BE2C (cell line): ENCODE measurements around the gene CLN6.
"Not testable (repeated sequence)": the region's sequence is repeated elsewhere in the genome, so short reads cannot be mapped to it uniquely, and the experiment has no call there.

Experiments used
- DNase-seq: peaks from one replicate; pipeline ENCODE4 v3.0.0-alpha.2; 2020
- H3K27me3 ChIP-seq: fragments of 250-450 bp; sonication (Bioruptor Pico); 2 replicates; pipeline ENCODE4 v1.5.1; 2020; ENCODE audit warnings: mild to moderate bottlenecking
- H3K36me3 ChIP-seq: fragments of 250-450 bp; sonication (Bioruptor Pico); 2 replicates; pipeline ENCODE4 v1.5.1; 2020; ENCODE audit warnings: mild to moderate bottlenecking
- H3K4me1 ChIP-seq: fragments of 250-450 bp; sonication (Bioruptor Pico); 2 replicates; pipeline ENCODE4 v1.5.1; 2020
- H3K4me3 ChIP-seq: 2 replicates; pipeline ENCODE4 v1.5.1; 2011; ENCODE audit warnings: low read depth, low read length
- H3K9me3 ChIP-seq: fragments of 250-450 bp; sonication (Bioruptor Pico); 2 replicates; pipeline ENCODE4 v1.5.1; 2020
- TF ChIP-seq, protein P1 (sequence below): IDR thresholded peaks from 2 replicates; pipeline ENCODE4 v1.5.1; 2012; ENCODE audit warnings: mild to moderate bottlenecking, low read depth, low read length

The CLN6 gene

DNA sequence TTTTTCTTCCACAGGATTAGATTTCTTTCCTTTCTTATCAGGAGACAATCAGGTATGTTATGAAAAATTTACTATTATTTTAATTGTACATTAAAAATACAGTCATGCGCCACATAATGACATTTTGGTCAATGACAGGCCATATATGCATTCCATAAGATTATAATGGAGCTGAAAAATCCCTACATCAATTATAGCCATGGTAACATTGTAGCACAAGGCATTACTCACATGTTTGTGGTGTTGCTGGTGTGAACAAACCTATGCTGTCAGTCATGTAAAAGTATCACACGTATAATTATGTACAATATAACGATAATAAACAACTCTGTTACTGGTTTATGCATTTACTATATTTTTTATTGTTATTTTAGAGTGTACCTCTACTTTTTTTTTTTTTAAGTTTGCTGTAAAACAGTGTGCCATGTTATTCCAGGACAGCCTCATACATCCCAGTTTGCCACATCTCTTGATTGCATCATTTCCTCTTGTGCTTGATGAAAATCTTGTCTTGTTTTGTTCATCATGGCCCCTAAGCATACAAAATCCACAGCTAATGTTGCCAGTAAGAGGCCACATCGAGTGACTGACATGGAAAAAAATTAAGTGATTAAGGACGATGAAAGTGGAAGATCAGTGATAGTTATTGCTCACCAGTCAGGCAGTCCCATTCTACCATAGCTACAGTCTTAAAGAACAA, 45.8 kb downstream of the CLN6 start:
- Histone ChIP-seq H3K9me3 (no peaks in the 10 kb centered on the region), H3K4me3 (no peak overlapping the region), H3K36me3 (peaks cover 22% of the 10 kb centered on the region), H3K27me3 (no peaks in the 10 kb centered on the region), H3K4me1 (peaks cover 30% of the 10 kb centered on the region)
- TF ChIP-seq, protein P1, sequence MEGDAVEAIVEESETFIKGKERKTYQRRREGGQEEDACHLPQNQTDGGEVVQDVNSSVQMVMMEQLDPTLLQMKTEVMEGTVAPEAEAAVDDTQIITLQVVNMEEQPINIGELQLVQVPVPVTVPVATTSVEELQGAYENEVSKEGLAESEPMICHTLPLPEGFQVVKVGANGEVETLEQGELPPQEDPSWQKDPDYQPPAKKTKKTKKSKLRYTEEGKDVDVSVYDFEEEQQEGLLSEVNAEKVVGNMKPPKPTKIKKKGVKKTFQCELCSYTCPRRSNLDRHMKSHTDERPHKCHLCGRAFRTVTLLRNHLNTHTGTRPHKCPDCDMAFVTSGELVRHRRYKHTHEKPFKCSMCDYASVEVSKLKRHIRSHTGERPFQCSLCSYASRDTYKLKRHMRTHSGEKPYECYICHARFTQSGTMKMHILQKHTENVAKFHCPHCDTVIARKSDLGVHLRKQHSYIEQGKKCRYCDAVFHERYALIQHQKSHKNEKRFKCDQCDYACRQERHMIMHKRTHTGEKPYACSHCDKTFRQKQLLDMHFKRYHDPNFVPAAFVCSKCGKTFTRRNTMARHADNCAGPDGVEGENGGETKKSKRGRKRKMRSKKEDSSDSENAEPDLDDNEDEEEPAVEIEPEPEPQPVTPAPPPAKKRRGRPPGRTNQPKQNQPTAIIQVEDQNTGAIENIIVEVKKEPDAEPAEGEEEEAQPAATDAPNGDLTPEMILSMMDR = no peak
- DNase-seq = no peak

DNA sequence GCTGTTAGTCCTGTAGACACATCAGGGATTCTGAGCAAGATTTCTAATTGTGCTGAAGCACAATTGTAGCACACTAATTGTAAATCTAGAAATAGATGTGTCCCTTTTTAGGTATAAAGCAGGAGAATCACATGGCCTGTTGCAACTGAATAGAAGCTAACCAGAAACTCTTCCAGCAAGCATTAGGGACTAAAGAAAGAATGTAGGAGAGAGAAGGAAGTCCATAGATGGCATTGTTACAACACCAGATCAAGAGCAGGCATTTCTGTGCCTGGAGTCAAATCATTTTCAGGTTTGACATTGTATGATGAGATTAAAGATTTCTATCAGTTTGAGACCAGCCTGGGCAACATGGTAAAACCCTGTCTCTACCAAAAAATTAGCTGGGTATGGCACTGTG, 51.8 kb downstream of the CLN6 start:
- Histone ChIP-seq H3K36me3 (peaks cover 32% of the 10 kb centered on the region), H3K9me3 (no peaks in the 10 kb centered on the region), H3K4me1 (no peaks in the 10 kb centered on the region), H3K27me3 (no peaks in the 10 kb centered on the region), H3K4me3 (no peak overlapping the region)
- no peak for DNase-seq
- TF ChIP-seq, protein P1 = no peak

DNA sequence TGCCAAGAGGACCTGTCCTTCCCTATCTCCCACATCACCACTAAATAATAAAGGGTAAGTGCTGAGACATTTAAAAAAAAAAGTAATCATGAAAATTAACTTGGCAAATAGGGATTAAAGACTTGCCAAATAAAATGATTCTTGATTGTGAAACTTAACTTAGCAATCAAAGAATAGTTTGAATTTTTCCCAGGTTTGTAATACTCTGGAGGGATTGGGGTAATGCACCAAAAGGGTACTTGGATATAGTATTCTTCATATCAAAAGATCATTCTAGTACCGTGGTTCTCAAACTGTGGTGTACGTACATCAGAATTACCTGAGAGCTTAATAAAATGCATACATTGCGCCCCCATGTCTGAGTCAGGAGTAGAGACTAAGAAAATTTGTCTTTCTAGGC, 52.9 kb downstream of the CLN6 start:
- H3K4me1 ChIP-seq = no peaks in the 10 kb centered on the region
- peaks cover 30% of the 10 kb centered on the region for H3K36me3 ChIP-seq
- H3K9me3 ChIP-seq = no peaks in the 10 kb centered on the region
- no peak for DNase-seq
- TF ChIP-seq, protein P1 = no peak
- H3K27me3 ChIP-seq = no peaks in the 10 kb centered on the region
- H3K4me3 ChIP-seq = no peak overlapping the region

DNA sequence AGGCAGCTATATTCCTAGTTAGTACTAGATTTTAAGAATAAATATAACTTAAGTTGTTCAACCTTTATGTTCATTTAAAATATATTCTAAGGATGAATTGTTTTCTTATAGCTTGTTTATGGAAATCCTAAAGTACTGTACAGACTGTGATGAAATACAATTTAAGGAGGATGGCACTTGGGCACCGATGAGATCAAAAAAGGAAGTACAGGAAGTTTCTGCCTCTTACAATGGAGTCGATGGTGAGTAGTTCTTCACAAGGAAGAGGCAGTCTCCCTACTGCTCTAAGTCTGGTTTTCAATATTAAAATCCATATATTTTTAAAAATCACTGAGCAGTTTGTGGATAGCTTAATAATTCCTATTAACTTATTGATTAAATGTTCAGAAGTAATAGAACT, 54.0 kb downstream of the CLN6 start:
- no peak overlapping the region for H3K4me3 ChIP-seq
- no peaks in the 10 kb centered on the region for H3K9me3 ChIP-seq
- H3K4me1 ChIP-seq = no peaks in the 10 kb centered on the region
- H3K27me3 ChIP-seq = no peaks in the 10 kb centered on the region
- peaks cover 23% of the 10 kb centered on the region for H3K36me3 ChIP-seq
- DNase-seq = no peak
- TF ChIP-seq, protein P1 = no peak

DNA sequence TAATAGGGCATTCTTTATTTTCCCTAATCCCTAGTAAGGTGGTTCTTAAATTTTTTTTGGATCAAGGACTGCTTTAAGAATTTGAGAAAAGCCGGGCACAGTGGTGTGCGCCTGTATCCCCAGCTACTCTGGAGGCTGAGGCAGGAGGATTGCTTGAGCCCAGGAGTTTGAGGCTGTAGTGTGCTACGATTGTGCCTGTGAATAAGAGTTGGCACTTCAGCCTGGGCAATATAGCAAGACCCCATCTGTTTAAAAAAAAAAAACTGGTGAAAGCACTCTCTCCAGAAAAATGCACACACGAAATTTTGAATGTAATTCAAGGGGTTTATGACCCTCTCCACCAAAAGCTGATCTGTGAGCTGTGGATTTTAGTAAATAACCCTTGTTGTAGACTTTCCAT, 56.4 kb downstream of the CLN6 start:
- H3K36me3 ChIP-seq = peaks cover 16% of the 10 kb centered on the region

DNA sequence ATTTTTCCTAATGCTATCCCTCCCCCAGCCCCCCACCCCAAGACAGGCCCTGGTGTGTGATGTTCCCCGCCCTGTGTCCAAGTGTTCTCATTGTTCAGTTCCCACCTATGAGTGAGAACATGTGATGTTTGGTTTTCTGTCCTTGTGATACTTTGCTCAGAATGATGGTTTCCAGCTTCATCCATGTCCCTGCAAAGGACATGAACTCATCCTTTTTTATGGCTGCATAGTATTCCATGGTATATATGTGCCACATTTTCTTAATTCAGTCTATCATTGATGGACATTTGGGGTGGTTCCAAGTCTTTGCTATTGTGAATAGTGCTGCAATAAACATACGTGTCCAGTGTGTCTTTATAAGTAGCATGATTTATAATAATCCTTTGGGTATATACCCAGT, 57.5 kb downstream of the CLN6 start:
- not testable (repeated sequence) for DNase-seq, H3K9me3 ChIP-seq, H3K27me3 ChIP-seq, H3K4me3 ChIP-seq, H3K4me1 ChIP-seq, H3K36me3 ChIP-seq

More for the DNA sequence above, 56.4 kb downstream of the CLN6 start:
- TF ChIP-seq, protein P1 = no peak
- no peak for DNase-seq
- Histone ChIP-seq H3K27me3 (no peaks in the 10 kb centered on the region), H3K9me3 (no peaks in the 10 kb centered on the region), H3K4me3 (no peak overlapping the region), H3K4me1 (no peaks in the 10 kb centered on the region)

DNA sequence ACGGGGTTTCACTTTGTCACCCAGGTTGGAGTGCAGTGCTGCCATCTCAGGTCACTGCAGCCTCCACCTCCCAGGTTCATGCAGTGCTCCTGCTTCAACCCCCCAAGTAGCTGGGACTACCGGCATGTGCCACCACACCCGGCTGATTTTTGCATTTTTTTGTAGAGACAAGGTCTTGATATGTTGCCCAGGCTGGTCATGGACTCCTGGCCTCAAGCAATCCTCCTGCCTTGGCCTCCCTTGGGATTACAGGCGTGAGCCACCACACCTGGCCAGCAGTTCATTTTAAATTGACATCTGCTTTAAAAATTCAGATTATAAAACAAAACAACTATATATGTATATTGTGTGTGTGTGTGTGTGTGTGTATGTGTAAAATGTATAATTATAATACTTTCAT, 62.7 kb downstream of the CLN6 start:
- Histone ChIP-seq H3K36me3 (peaks cover 19% of the 10 kb centered on the region), H3K4me1 (no peaks in the 10 kb centered on the region), H3K27me3 (no peaks in the 10 kb centered on the region), H3K4me3 (no peak overlapping the region), H3K9me3 (no peaks in the 10 kb centered on the region)
- TF ChIP-seq, protein P1 = no peak
- no peak for DNase-seq
